Measurements from ENCODE around the gene HTN1.

The HTN1 gene

DNA sequence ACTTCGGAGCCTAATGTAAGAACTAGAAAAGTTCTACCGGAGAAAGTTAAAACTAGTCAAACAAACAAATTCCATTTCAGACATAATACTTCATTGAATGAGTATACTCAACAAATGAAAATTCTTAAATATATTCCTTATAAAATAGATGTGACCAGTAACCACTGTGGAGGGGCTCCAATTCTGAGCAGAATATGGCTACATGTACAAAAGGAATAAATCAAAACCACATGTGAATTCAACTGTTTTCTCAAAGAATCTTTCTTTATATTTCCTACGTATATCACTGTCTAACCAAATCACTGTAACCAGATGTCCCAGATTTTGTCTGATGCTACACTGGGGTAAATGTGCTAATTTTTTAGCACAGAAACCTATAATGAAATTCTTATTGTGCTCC lies 49.0 kb downstream of the HTN1 start:
- DNase-seq (ENCODE audit: low read depth) = no peak
- TF ChIP-seq, protein P1, sequence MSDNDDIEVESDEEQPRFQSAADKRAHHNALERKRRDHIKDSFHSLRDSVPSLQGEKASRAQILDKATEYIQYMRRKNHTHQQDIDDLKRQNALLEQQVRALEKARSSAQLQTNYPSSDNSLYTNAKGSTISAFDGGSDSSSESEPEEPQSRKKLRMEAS (IDR thresholded peaks at IDR 0.05; ENCODE audit: low read depth, low read length) = no peak
- no peak overlapping the region for H3K4me3 ChIP-seq (ENCODE audit: low read depth, low read length)
